ENCODE results near the gene NT5DC1.

NT5DC1 gene

DNA sequence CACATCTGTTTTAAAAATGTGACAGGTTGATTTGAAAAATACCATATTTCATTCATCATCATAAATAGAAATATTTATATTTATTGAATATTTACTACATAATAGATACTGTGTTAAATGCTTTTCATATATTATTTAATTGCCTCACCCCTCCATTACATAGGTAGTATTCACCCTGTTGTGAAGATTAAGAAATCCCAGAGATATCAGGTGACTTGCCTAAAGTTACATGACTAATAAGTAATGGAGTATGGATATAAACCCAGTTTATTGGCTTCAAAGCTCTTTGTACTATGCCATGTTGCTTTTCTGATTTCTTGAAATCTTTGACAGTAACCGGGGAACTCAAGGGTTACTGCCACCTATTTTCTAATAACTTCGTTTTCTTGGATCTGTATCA, 189.2 kb downstream of the NT5DC1 start:
- H3K4me3 ChIP-seq (replicated peaks; ENCODE audit: low read depth, low read length), result no peak overlapping the region
- DNase-seq (ENCODE audit: extremely low read depth, low read depth), result no peak
- TF ChIP-seq, protein P1, sequence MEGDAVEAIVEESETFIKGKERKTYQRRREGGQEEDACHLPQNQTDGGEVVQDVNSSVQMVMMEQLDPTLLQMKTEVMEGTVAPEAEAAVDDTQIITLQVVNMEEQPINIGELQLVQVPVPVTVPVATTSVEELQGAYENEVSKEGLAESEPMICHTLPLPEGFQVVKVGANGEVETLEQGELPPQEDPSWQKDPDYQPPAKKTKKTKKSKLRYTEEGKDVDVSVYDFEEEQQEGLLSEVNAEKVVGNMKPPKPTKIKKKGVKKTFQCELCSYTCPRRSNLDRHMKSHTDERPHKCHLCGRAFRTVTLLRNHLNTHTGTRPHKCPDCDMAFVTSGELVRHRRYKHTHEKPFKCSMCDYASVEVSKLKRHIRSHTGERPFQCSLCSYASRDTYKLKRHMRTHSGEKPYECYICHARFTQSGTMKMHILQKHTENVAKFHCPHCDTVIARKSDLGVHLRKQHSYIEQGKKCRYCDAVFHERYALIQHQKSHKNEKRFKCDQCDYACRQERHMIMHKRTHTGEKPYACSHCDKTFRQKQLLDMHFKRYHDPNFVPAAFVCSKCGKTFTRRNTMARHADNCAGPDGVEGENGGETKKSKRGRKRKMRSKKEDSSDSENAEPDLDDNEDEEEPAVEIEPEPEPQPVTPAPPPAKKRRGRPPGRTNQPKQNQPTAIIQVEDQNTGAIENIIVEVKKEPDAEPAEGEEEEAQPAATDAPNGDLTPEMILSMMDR (IDR thresholded peaks at IDR 0.05; ENCODE audit: low read depth, low read length, missing control alignments), result no peak

DNA sequence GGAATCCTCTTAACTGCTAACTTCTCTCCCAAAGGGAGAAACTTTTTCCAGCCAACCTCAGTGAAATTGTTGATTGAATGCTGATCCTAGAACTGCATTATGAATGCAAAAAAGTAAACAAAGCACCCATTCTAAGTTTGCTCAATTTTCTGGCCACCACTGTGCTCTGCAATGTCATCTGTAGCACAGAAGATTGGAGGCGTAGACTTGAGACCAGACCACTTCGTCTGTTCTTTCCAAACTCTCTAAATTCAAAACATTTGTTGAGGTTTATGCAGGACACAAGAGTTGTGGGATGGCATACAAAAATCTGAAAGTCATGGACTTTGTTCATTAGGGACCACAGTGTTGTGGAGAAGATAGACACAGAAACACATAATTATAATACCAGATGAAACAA, 190.1 kb downstream of the NT5DC1 start:
- TF ChIP-seq, protein P1 (IDR thresholded peaks at IDR 0.05; ENCODE audit: low read depth, low read length, missing control alignments), result no peak

DNA sequence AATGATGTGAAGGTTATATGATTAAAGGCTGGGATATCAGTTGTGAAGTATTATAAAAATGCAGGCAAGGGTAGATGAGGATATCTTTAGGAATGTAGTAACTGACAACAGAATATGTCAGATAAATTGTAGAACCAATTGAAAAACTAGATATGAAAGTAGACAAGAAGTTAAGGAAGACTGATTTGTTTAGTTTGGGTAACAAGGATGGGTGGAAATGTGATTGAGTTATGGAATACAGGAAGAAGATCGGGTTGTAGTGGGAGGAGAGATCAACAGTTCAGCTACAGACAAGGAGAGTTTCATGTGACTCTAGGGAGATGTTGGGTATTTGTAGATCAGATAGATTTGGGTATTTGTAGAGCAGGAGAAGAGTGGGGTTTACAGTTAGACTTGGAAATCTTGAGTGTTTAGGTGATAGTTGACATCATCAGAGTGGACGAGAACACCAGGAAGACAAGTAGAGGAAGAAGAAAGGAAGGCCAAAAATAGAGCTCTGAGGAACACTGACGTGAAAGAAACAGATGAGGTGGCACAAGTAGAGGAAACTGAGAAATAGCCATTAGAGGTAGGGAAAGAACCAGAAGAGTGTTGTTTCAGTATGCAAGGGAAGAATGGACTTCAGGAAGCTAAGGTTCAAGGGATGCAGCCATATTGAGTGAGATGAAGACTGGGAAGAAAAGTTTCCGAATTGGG, 191.2 kb downstream of the NT5DC1 start:
- TF ChIP-seq, protein P1 (IDR thresholded peaks at IDR 0.05; ENCODE audit: low read depth, low read length, missing control alignments), result no peak
- DNase-seq (ENCODE audit: extremely low read depth, low read depth), result no peak
- no peak overlapping the region for H3K4me3 ChIP-seq (replicated peaks; ENCODE audit: low read depth, low read length)

More for the DNA sequence above, 190.1 kb downstream of the NT5DC1 start:
- no peak for DNase-seq (ENCODE audit: extremely low read depth, low read depth)
- no peak overlapping the region for H3K4me3 ChIP-seq (replicated peaks; ENCODE audit: low read depth, low read length)

DNA sequence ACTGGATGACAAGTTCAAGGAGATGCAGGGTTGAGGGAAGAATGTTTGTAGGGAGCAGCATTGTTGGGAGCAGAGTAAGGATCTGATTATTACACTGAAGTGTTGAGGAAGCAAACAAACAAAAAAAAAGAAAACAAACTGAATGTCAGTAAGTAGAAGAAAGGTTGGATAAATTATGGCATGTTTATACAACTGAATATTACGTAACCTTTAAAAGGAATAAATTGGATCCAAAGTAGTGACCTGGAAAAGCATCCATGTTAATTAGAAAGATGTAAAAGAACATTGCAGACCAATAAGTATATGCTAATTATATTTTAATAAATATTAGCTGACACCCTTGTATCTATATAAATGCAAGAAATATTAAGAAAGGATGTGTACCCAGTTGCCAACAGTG, 191.9 kb downstream of the NT5DC1 start:
- H3K4me3 ChIP-seq (replicated peaks; ENCODE audit: low read depth, low read length), result no peak overlapping the region
- DNase-seq (ENCODE audit: extremely low read depth, low read depth), result no peak
- TF ChIP-seq, protein P1 (IDR thresholded peaks at IDR 0.05; ENCODE audit: low read depth, low read length, missing control alignments), result no peak

DNA sequence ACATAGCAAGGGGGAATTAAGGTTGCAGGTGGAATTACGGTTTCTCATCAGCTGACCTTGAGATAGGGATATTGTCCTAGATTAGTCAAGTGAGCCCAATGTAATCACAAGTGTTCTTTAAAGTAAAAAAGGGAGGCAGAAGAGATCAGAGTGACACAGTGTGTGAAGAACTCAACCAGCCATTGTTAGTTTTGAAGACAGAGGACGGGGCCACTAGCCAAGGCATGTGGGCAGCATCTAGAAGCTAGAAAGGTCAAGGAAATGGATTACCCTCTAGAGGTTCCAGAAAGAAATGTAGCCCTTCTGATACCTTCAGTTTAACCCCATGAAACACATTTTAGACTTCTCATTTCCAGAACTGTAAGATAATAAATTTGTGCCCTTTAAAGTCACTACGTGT, 197.6 kb downstream of the NT5DC1 start:
- TF ChIP-seq, protein P1 (IDR thresholded peaks at IDR 0.05; ENCODE audit: low read depth, low read length, missing control alignments), result no peak
- DNase-seq (ENCODE audit: extremely low read depth, low read depth), result no peak
- no peak overlapping the region for H3K4me3 ChIP-seq (replicated peaks; ENCODE audit: low read depth, low read length)

DNA sequence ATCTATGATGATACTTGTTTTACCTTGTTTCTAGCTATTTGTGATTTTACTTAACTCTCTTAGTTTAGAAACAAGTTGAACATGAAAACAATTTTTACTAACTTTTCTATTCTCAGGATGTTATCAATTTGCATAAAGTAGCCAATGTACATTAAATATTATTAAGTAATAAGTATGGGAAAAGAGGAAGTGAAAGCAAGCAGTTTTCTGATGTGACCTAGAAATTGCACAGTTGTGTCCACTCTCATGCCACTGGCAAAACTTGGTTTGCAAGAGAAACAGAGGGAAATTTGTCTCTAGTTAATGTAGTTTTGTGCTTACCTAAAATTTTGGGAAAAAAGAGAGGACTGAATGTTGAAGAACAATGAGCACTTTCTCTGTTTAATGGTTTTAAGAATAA, 198.3 kb downstream of the NT5DC1 start:
- TF ChIP-seq, protein P1 (IDR thresholded peaks at IDR 0.05; ENCODE audit: low read depth, low read length, missing control alignments), result no peak
- no peak for DNase-seq (ENCODE audit: extremely low read depth, low read depth)
- H3K4me3 ChIP-seq (replicated peaks; ENCODE audit: low read depth, low read length), result no peak overlapping the region
